ENCODE measurements around the gene PIP4K2C.

GRCh38 chr12:57590864-57591781, at the start of gene PIP4K2C:
- TF ChIP-seq, protein P1, sequence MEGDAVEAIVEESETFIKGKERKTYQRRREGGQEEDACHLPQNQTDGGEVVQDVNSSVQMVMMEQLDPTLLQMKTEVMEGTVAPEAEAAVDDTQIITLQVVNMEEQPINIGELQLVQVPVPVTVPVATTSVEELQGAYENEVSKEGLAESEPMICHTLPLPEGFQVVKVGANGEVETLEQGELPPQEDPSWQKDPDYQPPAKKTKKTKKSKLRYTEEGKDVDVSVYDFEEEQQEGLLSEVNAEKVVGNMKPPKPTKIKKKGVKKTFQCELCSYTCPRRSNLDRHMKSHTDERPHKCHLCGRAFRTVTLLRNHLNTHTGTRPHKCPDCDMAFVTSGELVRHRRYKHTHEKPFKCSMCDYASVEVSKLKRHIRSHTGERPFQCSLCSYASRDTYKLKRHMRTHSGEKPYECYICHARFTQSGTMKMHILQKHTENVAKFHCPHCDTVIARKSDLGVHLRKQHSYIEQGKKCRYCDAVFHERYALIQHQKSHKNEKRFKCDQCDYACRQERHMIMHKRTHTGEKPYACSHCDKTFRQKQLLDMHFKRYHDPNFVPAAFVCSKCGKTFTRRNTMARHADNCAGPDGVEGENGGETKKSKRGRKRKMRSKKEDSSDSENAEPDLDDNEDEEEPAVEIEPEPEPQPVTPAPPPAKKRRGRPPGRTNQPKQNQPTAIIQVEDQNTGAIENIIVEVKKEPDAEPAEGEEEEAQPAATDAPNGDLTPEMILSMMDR (IDR thresholded peaks at IDR 0.05), result peak in 2 of 4 experiments; percentile 9 to 11
- TF ChIP-seq POLR2AphosphoS5 (IDR thresholded peaks at IDR 0.05), result peak; percentile 76

Data from prostate gland (tissue), 2 donors.